ENCODE results near the gene GNPAT. TPM values are rescaled to one million over a fixed set of nuclear protein-coding genes. Genes with fewer than 3 reads are reported as not detected.

GNPAT gene
- total RNA-seq, 1 donor from 2014 or later = 50.9 TPM

DNA sequence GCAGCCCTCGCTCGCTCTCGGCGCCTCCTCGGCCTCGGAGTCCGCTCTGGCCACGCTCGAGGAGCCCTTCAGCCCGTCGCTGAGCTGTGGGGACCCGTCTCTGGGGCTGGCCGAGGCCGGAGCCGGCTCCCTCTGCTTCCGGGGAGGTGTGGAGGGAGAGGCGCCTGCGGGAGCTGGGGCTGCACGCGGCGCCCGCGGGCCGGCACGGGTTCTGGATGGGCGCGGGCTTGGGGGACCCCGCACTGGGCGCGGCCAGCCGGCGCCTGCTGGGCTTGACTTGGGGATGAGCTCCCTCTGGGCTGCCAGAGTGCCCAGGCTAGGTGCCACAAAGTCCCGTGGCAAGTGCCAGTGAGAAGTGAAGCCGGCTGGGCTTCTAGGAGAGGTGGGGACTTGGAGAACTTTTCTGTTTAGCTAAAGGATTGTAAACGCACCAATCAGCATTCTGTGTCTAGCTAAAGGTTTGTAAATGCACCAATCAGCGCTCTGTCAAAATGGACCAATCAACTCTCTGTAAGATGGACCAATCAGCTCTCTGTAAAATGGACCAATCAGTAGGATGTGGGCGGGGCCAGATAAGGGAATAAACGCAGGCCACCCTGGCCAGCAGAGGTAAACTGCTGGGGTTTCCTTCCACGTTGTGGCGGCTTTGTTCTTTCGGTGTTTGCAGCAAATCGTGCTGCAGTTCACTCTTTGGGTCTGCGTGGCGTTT lies 76.4 kb downstream of the GNPAT start:
- H3K36me3 Mint-ChIP-seq (ENCODE audit: low read depth) = no peaks in the 10 kb centered on the region
- H3K27ac Mint-ChIP-seq = no peak overlapping the region
- peaks cover 2% of the 10 kb centered on the region for H3K4me1 Mint-ChIP-seq (ENCODE audit: low read depth)
- intact Hi-C loops (cut with micrococcal nuclease) = loop anchor here (5.0 kb wide), 1 partner anchor 285 kb away; no protein-coding TSS in a partner anchor
- no peak overlapping the region for H3K4me3 Mint-ChIP-seq (ENCODE audit: low read depth)
- DNase-seq (ENCODE audit: low spot score) = no peak
- H3K27me3 Mint-ChIP-seq (ENCODE audit: low read depth) = no peaks in the 10 kb centered on the region
- H3K9me3 Mint-ChIP-seq = no peaks in the 10 kb centered on the region

DNA sequence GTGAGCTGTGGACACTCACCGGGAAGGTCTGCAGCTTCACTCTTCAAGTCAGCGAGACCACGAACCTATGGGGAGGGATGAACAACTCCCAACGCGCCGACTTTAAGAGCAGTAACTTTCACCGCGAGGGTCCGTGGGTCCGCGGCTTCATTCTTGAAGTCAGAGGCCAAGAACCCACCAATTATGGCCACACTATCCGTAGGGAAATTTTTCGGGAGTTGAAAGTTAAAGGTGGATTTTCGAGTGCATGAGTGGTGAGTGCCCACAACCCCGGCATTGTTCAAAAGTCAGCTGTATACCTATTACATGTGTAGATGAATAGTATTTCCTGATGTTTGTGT lies 77.0 kb downstream of the GNPAT start:
- no peaks in the 10 kb centered on the region for H3K9me3 Mint-ChIP-seq
- no peak overlapping the region for H3K4me3 Mint-ChIP-seq (ENCODE audit: low read depth)
- no peak overlapping the region for H3K27ac Mint-ChIP-seq
- H3K4me1 Mint-ChIP-seq (ENCODE audit: low read depth) = peaks cover 2% of the 10 kb centered on the region
- no peak for DNase-seq (ENCODE audit: low spot score)
- H3K27me3 Mint-ChIP-seq (ENCODE audit: low read depth) = no peaks in the 10 kb centered on the region
- no peaks in the 10 kb centered on the region for H3K36me3 Mint-ChIP-seq (ENCODE audit: low read depth)
- intact Hi-C loops (cut with micrococcal nuclease) = loop anchor here (5.0 kb wide), 1 partner anchor 284 kb away; no protein-coding TSS in a partner anchor

DNA sequence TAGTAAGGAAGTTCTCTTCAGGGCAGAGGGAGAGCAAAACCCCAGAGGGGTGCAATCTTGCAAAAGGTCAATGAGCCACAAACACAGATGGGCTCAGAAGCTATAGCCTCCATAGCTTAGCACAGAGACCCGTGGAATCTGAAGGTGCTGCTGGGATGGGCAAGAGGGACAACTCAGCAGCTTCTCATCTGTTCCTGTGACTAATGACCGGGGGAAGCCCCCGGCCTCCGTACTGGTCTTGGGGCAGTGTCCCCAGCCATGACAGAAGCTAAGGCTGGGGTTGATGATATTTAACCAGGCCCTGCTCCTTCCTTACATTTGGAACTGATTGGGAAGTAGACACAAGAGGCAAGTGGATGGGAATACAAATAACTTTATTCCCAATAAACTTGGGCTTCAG lies 77.6 kb downstream of the GNPAT start:
- no peaks in the 10 kb centered on the region for H3K36me3 Mint-ChIP-seq (ENCODE audit: low read depth)
- no peaks in the 10 kb centered on the region for H3K9me3 Mint-ChIP-seq
- H3K27me3 Mint-ChIP-seq (ENCODE audit: low read depth) = peaks cover 1% of the 10 kb centered on the region
- intact Hi-C loops (cut with micrococcal nuclease) = loop anchor here (5.0 kb wide), 1 partner anchor 284 kb away; no protein-coding TSS in a partner anchor
- H3K4me3 Mint-ChIP-seq (ENCODE audit: low read depth) = no peak overlapping the region
- peaks cover 2% of the 10 kb centered on the region for H3K4me1 Mint-ChIP-seq (ENCODE audit: low read depth)
- DNase-seq (ENCODE audit: low spot score) = no peak
- H3K27ac Mint-ChIP-seq = no peak overlapping the region

DNA sequence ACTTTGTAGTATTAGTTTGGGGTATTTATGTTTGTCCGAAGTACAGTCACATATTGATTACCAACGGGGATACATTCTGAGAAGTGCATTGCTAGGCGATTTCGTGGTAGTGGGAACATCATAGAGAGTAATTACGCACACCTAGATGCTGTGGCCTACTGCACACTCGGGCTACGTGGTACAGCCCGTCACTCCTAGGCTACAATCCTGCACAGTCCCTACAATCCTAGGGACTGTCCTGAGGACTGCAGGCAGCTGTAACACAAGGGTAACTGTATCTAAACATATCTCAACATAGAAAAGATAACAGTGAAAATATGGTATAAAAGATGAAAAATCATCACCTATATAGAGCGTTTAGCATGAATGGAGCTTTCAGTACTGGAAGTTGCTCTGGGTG lies 78.1 kb downstream of the GNPAT start:
- no peak for DNase-seq (ENCODE audit: low spot score)
- Mint-ChIP-seq H3K27ac (no peak overlapping the region), H3K36me3 (ENCODE audit: low read depth) (no peaks in the 10 kb centered on the region), H3K27me3 (ENCODE audit: low read depth) (peaks cover 1% of the 10 kb centered on the region), H3K4me1 (ENCODE audit: low read depth) (peaks cover 2% of the 10 kb centered on the region), H3K4me3 (ENCODE audit: low read depth) (no peak overlapping the region), H3K9me3 (no peaks in the 10 kb centered on the region)
- intact Hi-C loops (cut with micrococcal nuclease) = loop anchor here (5.0 kb wide), 1 partner anchor 283 kb away; no protein-coding TSS in a partner anchor

DNA sequence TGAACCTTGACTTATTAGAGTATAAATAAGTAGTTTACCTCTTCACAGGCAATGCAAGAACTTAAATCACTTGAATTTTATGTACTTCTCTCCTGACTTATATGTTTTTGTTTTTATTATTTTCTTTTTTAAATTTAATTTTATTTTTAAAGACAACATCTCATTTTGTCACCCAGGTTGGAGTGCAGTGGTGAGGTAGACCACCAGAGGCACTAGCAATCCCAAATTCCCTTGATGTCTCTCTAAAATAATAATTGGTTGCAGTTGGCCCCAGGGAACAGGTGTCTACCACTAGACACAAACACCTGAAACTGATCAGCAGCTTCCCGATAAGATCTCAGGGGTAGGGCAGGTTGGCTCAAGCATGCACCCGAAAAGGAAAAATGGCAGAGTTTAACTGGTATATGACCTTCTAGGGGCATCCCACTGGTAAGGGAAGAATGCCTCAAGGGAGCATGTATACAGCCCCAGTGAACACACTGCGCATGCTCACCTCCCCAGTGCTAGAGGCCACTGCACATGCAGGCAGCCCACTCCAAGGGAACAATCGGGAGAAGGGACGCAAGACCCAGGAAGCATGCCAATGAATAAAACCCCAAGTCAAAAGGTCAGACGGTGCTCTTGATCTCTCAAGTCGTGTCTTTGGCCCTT lies 82.0 kb downstream of the GNPAT start:
- Mint-ChIP-seq H3K36me3 (ENCODE audit: low read depth) (no peaks in the 10 kb centered on the region), H3K4me3 (ENCODE audit: low read depth) (no peak overlapping the region), H3K27ac (no peak overlapping the region), H3K27me3 (ENCODE audit: low read depth) (peaks cover 1% of the 10 kb centered on the region), H3K4me1 (ENCODE audit: low read depth) (no peaks in the 10 kb centered on the region), H3K9me3 (no peaks in the 10 kb centered on the region)
- DNase-seq (ENCODE audit: low spot score) = no peak
- intact Hi-C loops (cut with micrococcal nuclease) = no loop called here

DNA sequence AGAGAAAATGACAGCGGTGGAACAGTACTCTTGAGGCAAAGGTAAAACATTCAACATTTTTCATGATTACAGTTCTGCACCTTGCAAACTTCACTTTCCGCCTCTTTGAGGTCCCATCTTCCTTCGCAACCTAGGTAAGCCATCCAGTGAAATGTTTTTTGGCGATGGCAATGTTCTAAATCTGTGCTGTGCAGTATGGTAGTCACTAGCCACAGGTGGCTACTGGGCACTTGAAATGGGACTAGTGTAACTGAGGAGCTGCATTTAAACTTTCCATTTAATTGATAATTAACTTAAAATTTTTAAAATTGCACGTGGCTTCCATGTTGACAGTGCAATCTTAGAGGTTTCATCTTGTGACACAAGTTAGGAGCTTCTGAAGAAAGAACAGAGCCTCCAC lies 83.6 kb downstream of the GNPAT start:
- intact Hi-C loops (cut with micrococcal nuclease) = no loop called here
- no peaks in the 10 kb centered on the region for H3K9me3 Mint-ChIP-seq
- no peak for DNase-seq (ENCODE audit: low spot score)
- no peaks in the 10 kb centered on the region for H3K4me1 Mint-ChIP-seq (ENCODE audit: low read depth)
- H3K36me3 Mint-ChIP-seq (ENCODE audit: low read depth) = no peaks in the 10 kb centered on the region
- no peak overlapping the region for H3K4me3 Mint-ChIP-seq (ENCODE audit: low read depth)
- no peak overlapping the region for H3K27ac Mint-ChIP-seq
- H3K27me3 Mint-ChIP-seq (ENCODE audit: low read depth) = peaks cover 1% of the 10 kb centered on the region

DNA sequence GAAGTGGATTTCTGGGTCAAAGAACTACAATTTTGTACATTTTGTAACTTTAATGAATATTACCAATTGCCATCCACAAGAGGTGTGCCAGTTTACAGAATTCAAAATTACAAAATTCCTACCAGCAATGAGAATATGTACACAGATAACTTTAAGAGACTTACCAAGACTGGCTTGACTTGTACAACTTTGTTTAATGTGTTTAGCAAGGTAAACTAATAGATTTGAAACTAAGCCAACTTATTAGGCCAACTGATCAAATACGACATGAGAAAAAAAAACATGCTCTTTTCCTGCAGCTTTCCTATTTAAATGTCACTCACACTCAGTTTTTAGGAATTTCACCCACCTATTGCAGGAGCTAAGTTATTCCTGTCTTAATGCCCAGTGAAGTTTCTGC lies 85.2 kb downstream of the GNPAT start:
- DNase-seq (ENCODE audit: low spot score) = no peak
- no peaks in the 10 kb centered on the region for H3K9me3 Mint-ChIP-seq
- no peak overlapping the region for H3K27ac Mint-ChIP-seq
- H3K4me3 Mint-ChIP-seq (ENCODE audit: low read depth) = no peak overlapping the region
- H3K4me1 Mint-ChIP-seq (ENCODE audit: low read depth) = no peaks in the 10 kb centered on the region
- H3K27me3 Mint-ChIP-seq (ENCODE audit: low read depth) = peaks cover 1% of the 10 kb centered on the region
- intact Hi-C loops (cut with micrococcal nuclease) = no loop called here
- no peaks in the 10 kb centered on the region for H3K36me3 Mint-ChIP-seq (ENCODE audit: low read depth)

Other genes starting within 250 kb of the GNPAT start
- gene FAM89A, start 201.0 kb upstream of the GNPAT start, total RNA-seq = 16.1 and 18.7 TPM in 2 replicates
- gene TRIM67, start 79.2 kb upstream of the GNPAT start, total RNA-seq = not detected in 2 replicates
- 12.8 and 13.2 TPM in 2 replicates for gene EXOC8, start 96.6 kb downstream of the GNPAT start, total RNA-seq
- gene SPRTN, start 97.1 kb downstream of the GNPAT start, total RNA-seq = 10.7 and 11.9 TPM in 2 replicates
- gene EGLN1, start 181.1 kb downstream of the GNPAT start, total RNA-seq = 20.2 and 24.4 TPM in 2 replicates